H9 (cell line): Measurements from ENCODE around the gene CEMIP. TPM values are rescaled to one million over a fixed set of nuclear protein-coding genes. Genes with fewer than 3 reads are reported as not detected.

Source experiments
- DNase-seq: peaks from one replicate; pipeline ENCODE4 v3.0.0-alpha.2; 2017
- H2AFZ ChIP-seq: one replicate; pipeline ENCODE4 v1.6.1; 2013; ENCODE audit warnings: mild to moderate bottlenecking, low read length, control low read depth, moderate library complexity
- H2AK5ac ChIP-seq: 2 replicates; pipeline ENCODE4 v1.6.1; 2013; ENCODE audit warnings: low read length, control low read depth, mixed read lengths; ENCODE audit not compliant: insufficient read length
- H2BK120ac ChIP-seq: one replicate; pipeline ENCODE4 v1.6.1; 2013; ENCODE audit warnings: low read depth, mild to moderate bottlenecking, low read length, control low read depth, inconsistent platforms; ENCODE audit not compliant: poor library complexity, severe bottlenecking
- H2BK12ac ChIP-seq: 2 replicates; pipeline ENCODE4 v1.6.1; 2013; ENCODE audit warnings: low read length, control low read depth, mixed read lengths, low read depth; ENCODE audit not compliant: insufficient read length
- H2BK15ac ChIP-seq: 2 replicates; pipeline ENCODE4 v1.6.1; 2013; ENCODE audit warnings: low read depth, low read length, control low read depth
- H2BK20ac ChIP-seq: one replicate; pipeline ENCODE4 v1.6.1; 2013; ENCODE audit warnings: low read depth, mild to moderate bottlenecking, low read length, control low read depth, inconsistent platforms; ENCODE audit not compliant: poor library complexity, severe bottlenecking
- H2BK5ac ChIP-seq: 2 replicates; pipeline ENCODE4 v1.6.1; 2013; ENCODE audit warnings: low read length, control low read depth, mixed read lengths; ENCODE audit not compliant: insufficient read length
- H3K14ac ChIP-seq: 2 replicates; pipeline ENCODE4 v1.6.1; 2013; ENCODE audit warnings: low read length, control low read depth; ENCODE audit not compliant: insufficient read depth
- H3K18ac ChIP-seq: 2 replicates; pipeline ENCODE4 v1.6.1; 2013; ENCODE audit warnings: low read depth, mild to moderate bottlenecking, mixed read lengths, low read length, control low read depth; ENCODE audit not compliant: insufficient read length
- H3K23ac ChIP-seq: 2 replicates; pipeline ENCODE4 v1.6.1; 2013; ENCODE audit warnings: low read length, control low read depth, mixed read lengths, low read depth; ENCODE audit not compliant: insufficient read length
- H3K23me2 ChIP-seq: 2 replicates; pipeline ENCODE4 v1.6.1; 2013; ENCODE audit warnings: low read depth, mild to moderate bottlenecking, mixed read lengths, low read length, control low read depth; ENCODE audit not compliant: insufficient read length, poor library complexity, severe bottlenecking
- H3K27ac ChIP-seq: 2 replicates; pipeline ENCODE4 v1.5.1; 2013; ENCODE audit warnings: low read length, control low read depth, mixed read lengths, low read depth; ENCODE audit not compliant: insufficient read length
- H3K27me3 ChIP-seq: 2 replicates; pipeline ENCODE4 v1.6.1; 2013; ENCODE audit warnings: low read length, control low read depth, inconsistent platforms; ENCODE audit not compliant: insufficient read depth
- H3K4ac ChIP-seq: 2 replicates; pipeline ENCODE4 v1.6.1; 2013; ENCODE audit warnings: low read depth, mild to moderate bottlenecking, control low read depth, inconsistent platforms, low read length, moderate library complexity
- H3K4me1 ChIP-seq: 2 replicates; pipeline ENCODE4 v1.6.1; 2013; ENCODE audit warnings: low read length, control low read depth, inconsistent platforms; ENCODE audit not compliant: insufficient read depth
- H3K4me2 ChIP-seq: 2 replicates; pipeline ENCODE4 v1.6.1; 2013; ENCODE audit warnings: low read length, control low read depth, mixed read lengths; ENCODE audit not compliant: insufficient read length, insufficient read depth
- H3K56ac ChIP-seq: 2 replicates; pipeline ENCODE4 v1.6.1; 2013; ENCODE audit warnings: low read depth, mild to moderate bottlenecking, mixed read lengths, low read length, control low read depth; ENCODE audit not compliant: insufficient read length
- H3K79me1 ChIP-seq: 2 replicates; pipeline ENCODE4 v1.6.1; 2013; ENCODE audit warnings: low read depth, mild to moderate bottlenecking, moderate library complexity, low read length, control low read depth, inconsistent platforms; ENCODE audit not compliant: insufficient read depth, poor library complexity, severe bottlenecking
- H3K79me2 ChIP-seq: 2 replicates; pipeline ENCODE4 v1.6.1; 2013; ENCODE audit warnings: low read length, control low read depth, inconsistent platforms; ENCODE audit not compliant: insufficient read depth
- H3K9ac ChIP-seq: 2 replicates; pipeline ENCODE4 v1.6.1; 2013; ENCODE audit warnings: low read length, control low read depth, mixed read lengths; ENCODE audit not compliant: insufficient read length; ENCODE audit errors: extremely low read depth
- H3K9me3 ChIP-seq: one replicate; pipeline ENCODE4 v1.6.1; 2013; ENCODE audit warnings: low read depth, low read length, inconsistent platforms; ENCODE audit not compliant: control insufficient read depth
- H3T11ph ChIP-seq: one replicate; pipeline ENCODE4 v1.6.1; 2013; ENCODE audit warnings: mild to moderate bottlenecking, low read length, control low read depth, inconsistent platforms
- H4K20me1 ChIP-seq: one replicate; pipeline ENCODE4 v1.6.1; 2013; ENCODE audit not compliant: control insufficient read depth, insufficient read length, insufficient read depth
- H4K5ac ChIP-seq: 2 replicates; pipeline ENCODE4 v1.6.1; 2013; ENCODE audit warnings: low read depth, mild to moderate bottlenecking, mixed read lengths, low read length, control low read depth; ENCODE audit not compliant: insufficient read length
- H4K8ac ChIP-seq: replicated peaks from 2 replicates; pipeline ENCODE4 v1.6.1; 2013; ENCODE audit warnings: low read length, control low read depth, mixed read lengths, low read depth; ENCODE audit not compliant: insufficient read length
- H4K91ac ChIP-seq: 2 replicates; pipeline ENCODE4 v1.6.1; 2013; ENCODE audit warnings: low read depth, mild to moderate bottlenecking, moderate library complexity, mixed read lengths, low read length, control low read depth; ENCODE audit not compliant: insufficient read length
- H3K27ac Mint-ChIP-seq, 3 experiments: 2 replicates in 2 of 3; 3 replicates in 1 of 3; pipeline ENCODE4 v1.8.0; 2020 to 2021; ENCODE audit warnings: mixed read lengths in 3 of 3, mild to moderate bottlenecking in 1 of 3, moderate library complexity in 1 of 3
- H3K27me3 Mint-ChIP-seq: 2 replicates; pipeline ENCODE4 v1.8.0; 2021; ENCODE audit warnings: low read depth, mild to moderate bottlenecking, moderate library complexity, mixed read lengths
- H3K36me3 Mint-ChIP-seq, 3 experiments: 2 replicates in 2 of 3; 3 replicates in 1 of 3; pipeline ENCODE4 v1.8.0; 2020 to 2021; ENCODE audit warnings: low read depth in 3 of 3, mixed read lengths in 3 of 3; ENCODE audit not compliant: insufficient read depth in 1 of 3
- H3K4me1 Mint-ChIP-seq, 2 experiments: 2 replicates each; pipeline ENCODE4 v1.8.0; 2020; ENCODE audit warnings: mixed read lengths in 2 of 2
- H3K4me3 Mint-ChIP-seq, 2 experiments: 2 replicates in 1 of 2; 3 replicates in 1 of 2; pipeline ENCODE4 v1.8.0; 2020 to 2021; ENCODE audit warnings: mild to moderate bottlenecking in 2 of 2, mixed read lengths in 2 of 2, moderate library complexity in 1 of 2
- H3K9me3 Mint-ChIP-seq, 2 experiments: 2 replicates in 1 of 2; 3 replicates in 1 of 2; pipeline ENCODE4 v1.8.0; 2020; ENCODE audit warnings: mild to moderate bottlenecking in 2 of 2, mixed read lengths in 2 of 2, moderate library complexity in 1 of 2
- CTCF ChIP-seq: fragments of 200-600 bp; sonication (generic); conservative IDR thresholded peaks from 3 replicates; pipeline ENCODE4 v1.8.0; 2021; ENCODE audit warnings: antibody characterized with exemption, mild to moderate bottlenecking
- WGBS: extraction: QIAGEN DNeasy Blood & Tissue Kit; methylation state at CpG from one replicate; pipeline ENCODE4 v1.1.7; 2013; ENCODE audit warnings: missing lambda C conversion rate, low lambda C conversion rate, mixed read lengths; ENCODE audit not compliant: insufficient read length; ENCODE audit errors: extremely low coverage; 5-methylcytosine and 5-hydroxymethylcytosine counted together
- total RNA-seq: library from RNA; stranded (reverse); gene quantifications from 2 replicates; pipeline ENCODE4 v1.2.1, GENCODE V29; 2021

CEMIP gene
- total RNA-seq, 1 experiment from 2014 or later: 0.09 TPM

DNA sequence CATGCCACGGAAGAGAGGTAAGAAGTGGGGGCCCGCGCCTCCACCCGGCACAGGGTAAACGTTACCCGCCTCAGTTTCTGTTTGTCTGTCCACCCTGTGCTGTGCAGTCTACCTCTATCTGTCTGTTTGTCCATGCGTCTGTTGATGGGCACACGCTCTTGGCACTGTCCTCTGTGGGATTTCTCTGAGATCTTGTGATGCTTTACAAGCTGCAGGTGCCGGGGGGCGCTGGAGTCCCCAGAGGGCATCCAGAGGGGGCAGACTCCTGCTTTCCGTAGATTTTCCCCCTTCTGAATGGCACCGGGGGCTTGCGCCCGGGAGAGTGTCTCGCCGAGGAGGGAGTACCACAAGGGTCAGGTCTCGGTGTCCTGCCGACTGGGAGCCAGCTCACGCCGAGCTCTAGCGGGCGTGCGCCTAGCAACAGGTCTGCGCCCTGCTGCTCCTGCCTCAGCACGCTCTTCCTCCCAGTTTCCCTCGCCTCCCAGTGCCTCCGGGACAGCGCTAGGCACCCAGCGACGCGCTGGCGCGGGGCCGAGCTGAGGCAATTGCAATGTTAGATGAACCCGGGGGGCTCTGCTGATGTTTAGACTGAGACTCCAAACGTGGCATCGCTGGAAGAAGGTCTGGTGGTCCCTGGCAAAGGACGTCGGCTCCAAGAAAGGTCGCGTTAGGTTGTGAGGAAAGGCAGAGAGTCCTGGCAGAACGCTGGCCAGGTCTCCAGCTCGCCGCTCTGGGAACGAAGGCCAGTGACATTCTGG is 667 bp downstream of the CEMIP start:
- no peak overlapping the region for H3K23ac ChIP-seq
- TF ChIP-seq CTCF: no peak
- peak overlapping the region; percentile 94 for H3K4me2 ChIP-seq
- H3K9ac ChIP-seq: no peak overlapping the region
- no peak overlapping the region for H3K56ac ChIP-seq
- H3K9me3 ChIP-seq: no peaks in the 10 kb centered on the region
- peaks cover 8% of the 10 kb centered on the region; the same call in 1 of the 2 replicates for H3K27me3 ChIP-seq
- no peak overlapping the region for H2BK5ac ChIP-seq
- no peak overlapping the region; the same call in 1 of the 2 replicates for H3K14ac ChIP-seq
- H3T11ph ChIP-seq: no peak overlapping the region
- no peaks in the 10 kb centered on the region for H3K9me3 Mint-ChIP-seq
- H3K23me2 ChIP-seq: peaks cover 18% of the 10 kb centered on the region
- H3K79me1 ChIP-seq: no peaks in the 10 kb centered on the region
- no peaks in the 10 kb centered on the region for H4K20me1 ChIP-seq
- H3K18ac ChIP-seq: no peak overlapping the region
- H2BK12ac ChIP-seq: no peak overlapping the region
- DNase-seq: peak; percentile 54
- H3K4me3 Mint-ChIP-seq: peak overlapping the region; percentile 62 to 81
- H3K4me1 ChIP-seq: no peaks in the 10 kb centered on the region
- H2BK20ac ChIP-seq: no peak overlapping the region
- no peak overlapping the region for H3K4ac ChIP-seq
- H3K4me1 Mint-ChIP-seq: peaks cover 12% of the 10 kb centered on the region in 2 experiments
- no peak overlapping the region for H2AK5ac ChIP-seq
- no peak overlapping the region for H3K27ac ChIP-seq
- no peak overlapping the region for H4K5ac ChIP-seq
- H3K27ac Mint-ChIP-seq: no peak overlapping the region; a peak in 1 of 7 replicates
- no peaks in the 10 kb centered on the region for H3K36me3 Mint-ChIP-seq
- H2BK120ac ChIP-seq: no peak overlapping the region
- WGBS: no CpG with 5 or more reads among the region's 45 CpGs
- no peak overlapping the region for H2AFZ ChIP-seq
- no peak overlapping the region for H4K8ac ChIP-seq
- no peak overlapping the region for H4K91ac ChIP-seq
- no peak overlapping the region for H2BK15ac ChIP-seq
- H3K27me3 Mint-ChIP-seq: peaks cover 73% of the 10 kb centered on the region
- no peaks in the 10 kb centered on the region for H3K79me2 ChIP-seq
